Fibroblast of the aortic adventitia (primary cell): Measurements from ENCODE around the gene PRSS38. TPM values are rescaled to one million over a fixed set of nuclear protein-coding genes. Genes with fewer than 3 reads are reported as not detected.

Experiments
- DNase-seq: peaks from one replicate; pipeline ENCODE4 v3.0.0-alpha.2; 2010; ENCODE audit warnings: low read depth
- H3K4me3 ChIP-seq: 2 replicates; pipeline ENCODE4 v1.5.1; 2011; ENCODE audit warnings: low read depth, mild to moderate bottlenecking, control low read depth, low read length, moderate library complexity
- total RNA-seq: library from RNA; depleted of rRNA; stranded (reverse); fragments of >200 nt; gene quantifications from 2 replicates; pipeline ENCODE4 v1.2.3, GENCODE V29; 2012; ENCODE audit warnings: low replicate concordance
- TF ChIP-seq, protein P1 (sequence below): IDR thresholded peaks from 2 replicates; pipeline ENCODE4 v1.5.1; 2011; ENCODE audit warnings: mild to moderate bottlenecking, low read length, control low read depth, inconsistent platforms; ENCODE audit not compliant: insufficient read depth

The PRSS38 gene
- not detected in 2 replicates for total RNA-seq

DNA sequence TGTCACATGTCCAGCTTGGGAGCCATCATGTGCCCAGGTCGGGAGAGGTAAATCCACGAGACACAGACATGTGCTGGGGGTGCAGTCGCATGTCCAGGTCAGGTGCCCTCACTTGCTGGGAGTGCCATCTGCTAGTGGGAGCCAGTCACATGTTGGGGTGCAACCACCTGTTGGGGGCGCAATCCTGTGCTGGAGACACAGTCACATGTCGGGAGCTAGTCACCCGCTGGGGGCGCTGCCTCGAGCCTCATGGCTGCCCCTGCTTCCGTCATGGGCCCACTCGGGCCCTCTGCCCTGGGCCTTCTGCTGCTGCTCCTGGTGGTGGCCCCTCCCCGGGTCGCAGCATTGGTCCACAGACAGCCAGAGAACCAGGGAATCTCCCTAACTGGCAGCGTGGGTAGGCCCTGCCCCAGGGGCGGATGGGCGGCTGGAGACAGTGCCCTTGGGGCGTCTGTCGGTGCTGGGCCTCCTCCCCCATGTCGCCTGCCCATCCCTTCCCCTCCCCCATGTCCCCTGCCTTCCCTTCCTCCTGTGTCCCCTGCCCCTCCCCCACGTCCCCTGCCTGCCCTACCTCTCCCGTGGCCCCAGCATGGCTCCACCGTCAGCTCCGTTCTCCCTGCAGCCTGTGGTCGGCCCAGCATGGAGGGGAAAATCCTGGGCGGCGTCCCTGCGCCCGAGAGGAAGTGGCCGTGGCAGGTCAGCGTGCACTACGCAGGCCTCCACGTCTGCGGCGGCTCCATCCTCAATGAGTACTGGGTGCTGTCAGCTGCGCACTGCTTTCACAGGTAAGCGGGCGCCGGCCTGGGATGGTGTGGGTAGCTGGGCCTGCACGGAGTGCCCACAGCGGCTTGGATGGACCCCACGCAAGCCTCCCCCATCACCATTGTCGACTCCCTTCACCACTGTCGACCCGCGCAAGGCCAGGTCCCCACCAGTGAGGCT lies at the start of gene PRSS38:
Gene PRSS38, plus strand, starts transcription at position 208 of the 942 bp plus-strand sequence. Its CDS starts 42 bp downstream, at position 250.
- TF ChIP-seq, protein P1, sequence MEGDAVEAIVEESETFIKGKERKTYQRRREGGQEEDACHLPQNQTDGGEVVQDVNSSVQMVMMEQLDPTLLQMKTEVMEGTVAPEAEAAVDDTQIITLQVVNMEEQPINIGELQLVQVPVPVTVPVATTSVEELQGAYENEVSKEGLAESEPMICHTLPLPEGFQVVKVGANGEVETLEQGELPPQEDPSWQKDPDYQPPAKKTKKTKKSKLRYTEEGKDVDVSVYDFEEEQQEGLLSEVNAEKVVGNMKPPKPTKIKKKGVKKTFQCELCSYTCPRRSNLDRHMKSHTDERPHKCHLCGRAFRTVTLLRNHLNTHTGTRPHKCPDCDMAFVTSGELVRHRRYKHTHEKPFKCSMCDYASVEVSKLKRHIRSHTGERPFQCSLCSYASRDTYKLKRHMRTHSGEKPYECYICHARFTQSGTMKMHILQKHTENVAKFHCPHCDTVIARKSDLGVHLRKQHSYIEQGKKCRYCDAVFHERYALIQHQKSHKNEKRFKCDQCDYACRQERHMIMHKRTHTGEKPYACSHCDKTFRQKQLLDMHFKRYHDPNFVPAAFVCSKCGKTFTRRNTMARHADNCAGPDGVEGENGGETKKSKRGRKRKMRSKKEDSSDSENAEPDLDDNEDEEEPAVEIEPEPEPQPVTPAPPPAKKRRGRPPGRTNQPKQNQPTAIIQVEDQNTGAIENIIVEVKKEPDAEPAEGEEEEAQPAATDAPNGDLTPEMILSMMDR = no peak
- no peak within 1 kb of the TSS for H3K4me3 ChIP-seq
- DNase-seq = no peak

DNA sequence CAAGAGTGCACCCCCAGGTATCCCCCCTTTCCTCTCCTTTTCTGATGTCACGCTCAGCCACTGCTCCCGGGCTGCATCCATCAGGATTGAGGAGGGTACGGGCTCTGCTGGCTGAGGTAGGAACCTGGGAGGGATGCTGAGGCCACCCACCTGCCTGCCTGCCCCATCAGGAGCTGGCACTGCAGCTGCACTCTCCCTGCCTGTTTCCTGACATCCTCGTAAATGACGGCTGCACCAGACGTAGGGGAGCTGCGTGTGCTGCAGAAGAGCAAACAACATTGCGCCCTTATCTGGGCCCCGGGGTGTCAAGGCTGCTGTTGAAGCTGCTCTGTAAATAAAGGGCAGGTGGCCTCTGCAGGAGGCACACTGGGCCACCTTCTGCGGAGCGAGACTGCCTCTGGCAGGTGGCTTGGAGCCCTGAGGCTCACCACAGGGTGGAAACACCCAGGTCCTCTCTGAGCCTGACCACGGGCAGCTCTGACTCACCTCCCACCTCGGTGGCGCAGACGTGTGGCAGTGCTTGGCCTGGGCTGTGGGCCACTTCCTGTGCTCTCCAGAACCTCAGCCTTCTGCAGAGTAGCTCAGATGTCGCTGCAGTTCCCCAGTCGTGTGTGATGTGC lies 49.4 kb upstream of the PRSS38 start:
- TF ChIP-seq, protein P1 = no peak
- no peak overlapping the region for H3K4me3 ChIP-seq
- no peak for DNase-seq

DNA sequence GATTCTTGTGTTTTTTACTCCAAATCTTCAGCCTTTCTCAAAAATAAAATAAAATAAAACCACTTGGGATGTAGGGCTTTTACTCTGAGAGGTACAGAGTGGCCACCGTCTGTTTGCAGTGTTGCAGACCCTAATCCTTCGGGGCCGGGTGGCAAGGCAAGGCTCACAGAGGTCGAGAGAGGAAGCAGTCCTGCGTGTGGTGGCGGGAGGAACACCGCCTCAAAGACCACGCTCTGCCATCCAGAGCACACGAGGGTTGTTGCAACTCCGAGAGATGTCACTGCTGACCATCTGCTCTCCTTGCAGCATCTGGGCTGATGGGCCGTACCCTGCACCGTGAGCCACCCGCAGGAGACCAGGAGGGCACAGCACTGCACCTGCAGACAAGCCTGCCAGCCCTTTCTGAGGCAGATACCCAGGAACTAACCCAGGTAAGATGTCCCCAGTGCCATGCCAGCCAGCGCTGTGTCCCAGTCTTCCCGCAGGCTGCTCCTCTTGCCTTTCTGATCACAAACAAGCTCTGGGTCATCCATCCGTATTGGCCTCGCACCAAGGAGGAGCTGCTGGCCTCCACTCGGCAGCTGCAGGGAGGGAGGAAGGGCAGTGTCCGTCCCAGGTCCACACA lies 48.7 kb upstream of the PRSS38 start:
- no peak for DNase-seq
- TF ChIP-seq, protein P1 = no peak
- no peak overlapping the region for H3K4me3 ChIP-seq

DNA sequence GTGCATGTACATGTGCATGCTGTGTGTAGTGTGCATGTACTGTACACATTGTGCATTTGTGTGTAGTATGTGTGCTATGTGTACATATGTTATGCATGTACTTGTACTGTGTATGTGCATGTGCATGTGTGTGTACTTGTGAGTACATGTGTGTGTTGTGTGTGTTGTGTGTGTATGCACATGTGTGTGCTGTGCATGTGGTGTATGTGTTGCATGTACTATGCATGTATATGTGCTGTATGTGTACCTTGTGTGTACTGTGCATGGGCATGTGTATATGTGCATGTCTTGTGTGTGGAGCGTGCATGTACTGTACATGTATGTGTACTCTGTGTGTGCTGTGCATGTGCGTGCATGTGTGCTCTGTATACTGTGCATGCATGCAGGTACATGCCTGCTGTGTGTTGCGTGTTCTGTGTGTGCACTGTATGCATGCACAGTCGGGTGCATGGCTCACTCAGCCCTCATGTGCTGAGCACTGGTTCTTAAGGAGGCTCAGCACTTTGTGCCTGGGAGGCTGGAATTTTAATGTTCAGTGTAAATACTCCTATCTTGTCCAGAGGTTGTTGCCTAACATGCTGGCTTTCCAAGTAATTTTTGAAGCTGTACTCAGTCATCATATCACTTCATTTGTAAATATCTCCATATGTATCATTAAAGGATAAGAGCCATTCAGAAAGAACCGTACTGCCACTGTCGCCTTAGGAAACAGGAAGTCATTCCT lies 47.9 kb upstream of the PRSS38 start:
- H3K4me3 ChIP-seq = no peak overlapping the region
- no peak for DNase-seq
- TF ChIP-seq, protein P1 = no peak

DNA sequence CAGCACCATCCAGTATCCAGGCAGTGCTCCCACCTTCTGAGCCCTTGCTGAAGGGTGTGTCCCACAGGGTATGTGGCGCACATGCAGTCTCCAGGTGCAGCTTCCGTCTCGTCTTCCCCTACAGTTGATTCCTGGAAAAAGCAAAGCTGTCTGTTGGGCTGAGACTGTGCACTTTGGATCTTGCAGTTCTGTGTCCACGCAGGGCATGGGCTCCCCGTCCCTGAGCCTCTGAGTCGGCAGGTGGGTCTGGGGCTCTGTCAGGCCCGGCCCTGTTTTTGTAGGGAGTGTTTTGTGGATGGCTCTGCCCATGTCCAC lies 47.4 kb upstream of the PRSS38 start:
- H3K4me3 ChIP-seq = no peak overlapping the region
- DNase-seq = no peak
- TF ChIP-seq, protein P1 = no peak

DNA sequence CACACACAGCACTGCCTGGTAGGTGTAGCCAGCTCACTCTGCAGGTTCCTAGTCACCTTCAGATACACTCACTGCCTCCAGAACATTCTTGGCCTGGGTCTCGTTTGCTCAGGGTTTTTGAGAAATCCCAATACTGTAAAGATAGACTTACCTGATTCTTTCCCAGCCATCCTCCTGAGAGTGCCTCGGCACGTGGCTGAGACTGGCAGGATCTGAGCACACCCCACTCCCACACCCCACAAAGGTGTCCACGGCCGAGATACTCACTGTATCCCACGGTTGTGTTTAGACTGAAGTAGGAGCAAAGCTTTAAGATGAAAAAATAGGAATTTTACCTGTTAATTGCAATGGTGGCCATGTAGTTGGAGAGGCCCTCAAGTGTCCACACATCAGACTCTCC lies 46.8 kb upstream of the PRSS38 start:
- DNase-seq = no peak
- H3K4me3 ChIP-seq = no peak overlapping the region

More for the DNA sequence above, 46.8 kb upstream of the PRSS38 start:
- TF ChIP-seq, protein P1 = no peak
